Measurements from ENCODE around the gene CAPN5.

CAPN5 gene

DNA sequence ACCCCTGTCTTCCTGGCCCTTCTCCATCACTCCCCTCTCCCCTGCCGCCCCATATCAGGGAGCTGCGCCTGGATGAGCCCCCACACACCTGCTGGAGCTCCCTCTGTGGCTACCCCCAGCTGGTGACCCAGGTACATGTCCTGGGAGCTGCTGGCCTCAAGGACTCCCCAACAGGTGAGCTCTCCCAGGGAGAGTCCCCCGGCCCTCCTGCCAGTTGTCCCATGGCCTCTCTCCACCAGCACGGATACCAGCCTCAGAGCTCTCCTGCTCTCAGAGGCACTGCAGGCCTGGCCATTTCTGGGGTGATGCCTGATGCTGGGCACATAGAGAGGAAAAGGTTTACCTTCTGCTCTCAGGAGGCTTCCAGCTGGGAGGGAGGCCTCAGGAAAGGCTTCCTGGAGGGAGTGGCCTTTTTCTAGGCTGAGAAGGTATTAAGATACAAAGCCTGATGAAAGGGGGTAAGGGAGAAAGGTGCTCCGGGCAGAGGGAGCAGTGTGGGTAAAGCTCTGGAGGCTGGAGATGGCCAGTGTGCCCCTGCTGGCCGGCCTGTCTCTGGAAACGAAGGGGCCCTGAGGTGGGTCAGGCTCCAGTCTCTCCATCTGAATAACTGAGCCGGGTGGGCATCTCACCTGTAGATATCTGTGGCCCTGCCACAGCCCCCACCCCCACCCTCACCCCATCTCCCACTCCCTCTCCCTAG, 55.3 kb downstream of the CAPN5 start:
- FAIRE-seq = no peak

DNA sequence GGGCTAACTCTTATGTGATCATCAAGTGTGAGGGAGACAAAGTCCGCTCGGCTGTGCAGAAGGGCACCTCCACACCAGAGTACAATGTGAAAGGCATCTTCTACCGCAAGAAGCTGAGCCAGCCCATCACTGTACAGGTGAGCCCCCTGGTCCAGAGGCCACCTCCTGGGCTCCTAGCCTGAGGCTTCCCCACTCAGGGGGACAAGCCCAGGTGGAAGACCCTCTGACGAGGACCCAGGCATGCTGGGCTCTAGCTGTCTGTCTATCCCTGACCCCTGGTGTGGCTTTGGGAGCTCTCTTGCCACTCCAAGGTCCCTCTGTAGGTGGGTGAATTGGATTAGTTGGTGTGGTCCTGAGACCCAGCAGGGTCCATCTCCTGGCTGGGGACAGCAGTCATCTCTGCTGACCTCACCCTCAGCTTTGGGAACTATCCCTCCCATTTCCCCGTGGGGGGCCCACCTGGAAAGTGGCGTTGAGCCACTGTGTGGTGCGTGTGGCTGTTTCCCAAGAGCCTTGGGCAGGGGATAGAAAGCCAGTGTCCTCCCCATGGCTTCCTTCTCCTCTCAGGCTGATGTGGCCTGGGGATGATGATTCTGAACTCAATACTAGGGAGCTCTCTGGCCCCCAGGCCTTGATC, 55.9 kb downstream of the CAPN5 start:
- no peak for FAIRE-seq

DNA sequence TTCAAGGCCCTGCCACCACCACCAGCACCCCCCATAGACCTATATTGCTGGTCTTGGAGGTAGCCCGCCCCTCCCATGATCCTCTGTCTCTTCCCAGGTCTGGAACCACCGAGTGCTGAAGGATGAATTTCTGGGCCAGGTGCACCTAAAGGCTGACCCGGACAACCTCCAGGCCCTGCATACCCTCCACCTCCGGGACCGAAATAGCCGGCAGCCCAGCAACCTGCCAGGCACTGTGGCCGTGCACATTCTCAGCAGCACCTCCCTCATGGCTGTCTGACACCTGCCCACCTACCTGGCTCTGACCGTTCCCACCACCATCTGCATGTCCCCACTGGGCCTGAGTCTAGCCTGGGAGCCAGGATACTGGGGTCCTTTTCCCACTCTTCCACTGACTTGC, 56.8 kb downstream of the CAPN5 start:
- FAIRE-seq = no peak

DNA sequence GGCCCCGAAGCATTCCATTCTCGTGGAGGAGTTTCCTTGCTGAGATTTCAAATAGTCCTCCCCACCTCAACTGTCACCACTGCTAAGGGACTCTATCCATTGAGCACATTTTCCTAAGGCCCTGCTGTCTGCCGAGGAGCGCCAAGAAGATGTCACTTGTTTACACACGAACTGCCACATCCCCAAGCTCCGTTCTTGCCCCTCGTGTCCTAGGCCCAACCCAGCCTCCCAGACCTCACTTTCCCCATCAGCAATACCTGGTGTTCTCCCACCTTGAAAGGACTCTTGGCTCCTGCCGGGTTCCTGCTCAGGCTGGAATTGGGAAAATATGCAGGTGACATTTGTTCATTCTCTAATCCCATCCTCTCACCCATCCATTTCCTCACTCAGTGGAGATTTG, 57.3 kb downstream of the CAPN5 start:
- FAIRE-seq = no peak

DNA sequence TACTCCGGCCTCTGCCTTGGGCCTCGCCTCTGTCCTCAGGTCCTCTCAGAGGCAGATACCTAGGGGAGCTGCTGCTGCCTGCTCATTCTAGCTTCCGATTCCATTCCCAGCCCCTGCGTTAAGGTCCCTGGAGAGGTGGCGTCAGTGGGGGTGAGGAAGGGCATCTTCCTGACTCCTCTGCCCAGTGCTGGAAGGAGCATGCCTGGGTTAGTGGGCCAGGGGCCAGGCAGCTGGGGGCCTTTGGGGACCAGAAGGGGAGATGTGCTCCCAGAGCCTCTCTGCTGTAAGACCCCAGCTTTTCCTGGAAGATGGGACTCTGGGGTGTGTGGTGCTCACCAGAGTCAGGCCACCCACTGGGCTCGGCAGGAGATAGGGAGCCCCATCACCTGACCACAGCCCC, 57.7 kb downstream of the CAPN5 start:
- FAIRE-seq = no peak

DNA sequence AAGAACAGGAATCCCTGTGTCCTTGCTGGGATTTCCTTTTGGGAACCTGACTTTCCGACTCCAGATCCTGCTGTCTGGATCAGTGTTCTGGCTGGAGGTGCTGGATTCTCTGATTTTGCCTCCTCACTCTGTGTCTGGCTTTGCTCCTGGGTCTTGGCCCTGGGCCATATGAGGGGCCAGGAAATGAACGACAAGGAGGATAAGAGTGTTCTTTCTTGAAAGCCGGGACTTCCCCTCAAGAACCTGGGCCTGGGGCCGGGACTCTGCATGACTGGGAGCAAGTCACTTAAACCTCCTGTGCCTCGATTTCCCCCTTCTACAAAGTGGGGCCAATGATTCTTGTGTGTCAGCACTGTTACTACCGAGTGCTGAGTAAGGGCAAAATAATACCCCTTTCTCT, 58.4 kb downstream of the CAPN5 start:
- FAIRE-seq = no peak

DNA sequence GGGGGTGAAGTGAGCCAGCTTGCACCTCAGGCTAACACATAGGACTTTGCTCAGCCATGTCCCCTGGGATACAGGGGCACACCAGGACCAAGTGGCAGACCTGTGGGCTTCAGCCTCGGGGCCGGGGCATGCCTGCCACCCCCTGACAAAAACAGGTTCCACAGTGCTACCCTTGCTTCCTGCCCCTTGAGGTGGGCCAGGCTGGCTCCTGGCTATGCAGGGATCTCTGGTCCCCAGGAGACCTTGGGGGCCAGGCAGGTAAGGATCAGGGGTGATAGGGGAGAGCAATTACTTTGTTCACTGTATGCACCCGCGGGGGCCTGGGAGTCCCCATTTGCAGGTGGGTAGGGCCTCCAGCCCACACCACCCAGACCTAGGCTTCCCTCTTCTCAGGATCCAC, 58.9 kb downstream of the CAPN5 start:
- no peak for FAIRE-seq

DNA sequence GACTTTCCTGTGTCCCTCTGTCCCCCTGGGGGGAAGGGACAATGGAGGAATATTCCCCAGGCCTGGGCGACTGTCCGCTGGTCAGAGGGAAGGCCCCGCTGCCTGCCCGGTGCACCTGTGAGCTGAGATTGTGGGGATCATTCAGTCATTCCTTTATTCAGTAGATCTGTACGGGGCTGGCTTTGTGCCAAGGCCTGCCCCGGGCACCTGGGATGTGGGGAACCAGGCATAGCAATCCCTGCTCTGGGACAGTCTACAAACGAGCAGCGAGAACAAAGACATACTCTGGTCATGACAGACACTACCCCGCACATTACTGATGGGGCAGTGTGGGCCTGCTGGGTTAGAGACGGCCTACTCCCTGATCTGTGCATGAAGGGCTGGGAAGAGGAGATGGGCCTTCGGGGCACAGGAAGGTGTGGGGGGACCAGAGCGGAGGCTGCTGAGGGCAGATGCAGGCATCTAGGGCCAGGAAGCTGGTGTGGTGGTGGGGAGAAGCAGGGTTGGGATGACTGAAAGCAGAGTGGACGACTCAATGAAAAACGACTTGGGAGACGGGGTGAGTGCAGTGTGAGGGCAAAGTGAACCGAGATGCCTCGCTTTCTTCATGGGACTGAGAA, 59.5 kb downstream of the CAPN5 start:
- FAIRE-seq = no peak

DNA sequence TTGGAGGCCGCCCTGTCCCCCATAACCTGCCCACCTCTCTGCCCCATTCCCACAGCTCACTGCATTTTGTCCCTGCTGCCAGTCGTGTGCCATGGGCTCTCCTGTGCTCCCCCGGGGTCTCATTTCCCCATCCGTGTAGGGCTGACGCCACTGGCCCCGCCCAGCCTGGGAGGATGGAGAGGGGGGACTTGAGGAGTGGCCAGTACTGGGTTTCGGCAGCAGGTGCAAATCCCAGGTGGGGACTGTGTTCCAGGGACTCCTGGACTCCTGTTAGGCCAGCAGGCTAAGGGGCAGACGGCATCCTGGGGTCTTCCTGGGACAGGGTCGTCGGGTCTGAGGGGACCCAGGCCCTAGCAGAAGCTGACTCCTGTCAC, 60.1 kb downstream of the CAPN5 start:
- no peak for FAIRE-seq

DNA sequence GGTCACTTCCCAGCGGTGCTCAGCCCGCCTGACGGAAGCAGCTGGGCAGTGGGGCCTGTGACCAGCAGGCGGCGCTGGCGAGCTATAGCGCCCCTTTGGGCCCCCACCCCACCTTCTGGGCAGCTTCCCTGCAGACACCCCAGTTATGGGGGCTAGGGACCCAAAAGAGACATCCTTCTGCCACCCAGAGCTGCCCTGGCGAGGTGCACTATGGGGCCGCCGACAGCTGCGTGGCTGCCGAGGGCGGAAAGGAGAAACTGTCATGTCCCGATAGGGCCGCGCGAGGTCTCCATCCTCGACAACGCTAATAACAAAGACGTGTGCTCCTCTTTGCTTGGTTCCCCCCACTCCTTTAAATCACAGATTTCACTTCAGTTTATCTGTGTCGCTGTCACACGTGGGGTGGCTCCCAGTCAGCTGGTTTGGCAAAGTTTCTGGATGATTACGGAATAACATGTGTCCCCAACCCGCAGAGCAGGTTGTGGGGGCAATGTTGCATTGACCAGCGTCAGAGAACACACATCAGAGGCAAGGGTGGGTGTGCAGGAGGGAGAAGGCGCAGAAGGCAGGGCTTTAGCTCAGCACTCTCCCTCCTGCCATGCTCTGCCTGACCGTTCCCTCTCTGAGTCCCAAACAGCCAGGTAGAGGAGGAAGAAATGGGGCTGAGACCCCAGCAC, 60.6 kb downstream of the CAPN5 start:
- FAIRE-seq = no peak

DNA sequence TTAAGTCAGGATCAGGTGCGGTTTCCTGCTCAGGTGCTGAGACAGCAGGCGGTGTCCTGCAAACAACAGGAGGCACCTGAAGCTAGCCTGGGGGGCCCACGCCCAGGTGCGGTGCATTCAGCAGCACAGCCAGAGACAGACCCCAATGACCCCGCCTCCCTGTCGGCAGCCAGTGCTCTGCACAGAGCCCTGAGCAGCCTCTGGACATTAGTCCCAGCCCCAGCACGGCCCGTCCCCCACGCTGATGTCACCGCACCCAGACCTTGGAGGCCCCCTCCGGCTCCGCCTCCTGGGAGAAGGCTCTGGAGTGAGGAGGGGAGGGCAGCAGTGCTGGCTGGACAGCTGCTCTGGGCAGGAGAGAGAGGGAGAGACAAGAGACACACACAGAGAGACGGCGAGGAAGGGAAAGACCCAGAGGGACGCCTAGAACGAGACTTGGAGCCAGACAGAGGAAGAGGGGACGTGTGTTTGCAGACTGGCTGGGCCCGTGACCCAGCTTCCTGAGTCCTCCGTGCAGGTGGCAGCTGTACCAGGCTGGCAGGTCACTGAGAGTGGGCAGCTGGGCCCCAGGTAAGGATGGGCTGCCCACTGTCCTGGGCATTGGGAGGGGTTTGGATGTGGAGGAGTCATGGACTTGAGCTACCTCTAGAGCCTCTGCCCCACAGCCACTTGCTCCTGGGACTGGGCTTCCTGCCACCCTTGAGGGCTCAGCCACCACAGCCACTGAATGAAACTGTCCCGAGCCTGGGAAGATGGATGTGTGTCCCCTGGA, 61.3 kb downstream of the CAPN5 start, which contains the start of gene MYO7A:
TSS of gene MYO7A (plus strand) at position 327 of the 772 bp plus-strand sequence. CDS start 2,389 bp downstream, outside the sequence.
- no peak for FAIRE-seq

DNA sequence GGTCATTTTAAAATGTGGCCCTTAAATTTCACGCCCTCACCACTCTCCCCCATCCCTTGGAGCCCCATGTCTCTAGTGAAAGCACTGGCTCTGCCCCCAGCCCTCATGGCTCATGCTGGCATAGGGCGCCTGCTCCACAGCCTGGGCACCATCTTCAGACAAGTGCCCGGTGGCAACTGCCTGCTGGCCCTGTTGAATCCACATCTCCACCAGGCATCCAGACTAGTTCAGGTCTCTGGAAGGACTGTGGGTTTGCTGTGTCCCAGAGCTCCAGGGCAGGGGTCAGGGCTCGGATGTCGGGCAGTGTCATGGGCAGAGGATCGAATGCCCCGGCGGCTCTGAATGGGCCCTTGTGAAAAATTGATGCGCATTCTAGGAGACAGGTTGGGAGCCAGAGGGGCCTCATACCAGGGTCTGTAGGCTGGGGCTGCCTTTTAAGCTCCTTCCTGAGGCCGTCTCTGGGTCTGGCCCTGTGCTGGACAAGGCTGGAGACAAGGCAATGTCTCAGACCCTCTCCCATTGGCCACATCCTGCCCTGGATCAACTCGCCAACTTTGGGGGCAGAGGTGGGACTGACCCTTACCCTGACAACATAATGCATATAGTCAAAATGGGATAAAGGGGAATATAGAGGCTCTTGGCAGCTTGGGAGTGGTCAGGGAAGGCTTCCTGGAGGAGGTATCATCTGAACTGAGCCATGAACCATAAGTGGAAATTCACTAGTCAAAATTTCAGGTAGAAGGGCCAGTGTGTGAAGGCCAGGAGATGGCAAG, 62.5 kb downstream of the CAPN5 start:
- no peak for FAIRE-seq

DNA sequence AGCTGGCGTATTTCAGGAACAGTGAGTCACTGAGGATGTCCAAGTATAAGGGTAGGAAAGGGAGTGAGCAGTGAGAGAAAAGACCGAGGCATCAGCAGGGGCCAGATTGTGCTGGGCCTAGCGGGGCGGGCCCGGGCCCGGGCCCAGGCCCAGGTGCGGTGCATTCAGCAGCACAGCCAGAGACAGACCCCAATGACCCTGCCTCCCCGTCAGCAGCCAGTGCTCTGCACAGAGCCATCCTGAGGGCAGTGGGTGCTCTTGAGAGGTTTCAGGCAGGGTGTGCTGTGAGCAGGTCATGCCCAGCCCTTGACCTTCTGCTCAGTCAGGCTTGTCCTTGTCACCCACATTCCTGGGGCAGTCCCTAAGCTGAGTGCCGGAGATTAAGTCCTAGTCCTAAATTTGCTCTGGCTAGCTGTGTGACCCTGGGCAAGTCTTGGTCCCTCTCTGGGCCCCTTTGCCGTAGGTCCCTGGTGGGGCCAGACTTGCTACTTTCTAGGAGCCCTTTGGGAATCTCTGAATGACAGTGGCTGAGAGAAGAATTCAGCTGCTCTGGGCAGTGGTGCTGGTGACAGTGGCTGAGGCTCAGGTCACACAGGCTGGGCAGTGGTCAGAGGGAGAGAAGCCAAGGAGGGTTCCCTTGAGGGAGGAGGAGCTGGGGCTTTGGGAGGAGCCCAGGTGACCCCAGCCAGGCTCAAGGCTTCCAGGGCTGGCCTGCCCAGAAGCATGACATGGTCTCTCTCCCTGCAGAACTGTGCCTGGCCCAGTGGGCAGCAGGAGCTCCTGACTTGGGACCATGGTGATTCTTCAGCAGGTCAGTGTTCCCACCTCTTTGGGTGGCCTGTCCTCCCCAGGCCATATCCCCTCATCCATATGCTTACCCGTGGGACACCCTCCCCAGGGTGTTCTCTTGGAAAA, 63.3 kb downstream of the CAPN5 start:
- FAIRE-seq = no peak

DNA sequence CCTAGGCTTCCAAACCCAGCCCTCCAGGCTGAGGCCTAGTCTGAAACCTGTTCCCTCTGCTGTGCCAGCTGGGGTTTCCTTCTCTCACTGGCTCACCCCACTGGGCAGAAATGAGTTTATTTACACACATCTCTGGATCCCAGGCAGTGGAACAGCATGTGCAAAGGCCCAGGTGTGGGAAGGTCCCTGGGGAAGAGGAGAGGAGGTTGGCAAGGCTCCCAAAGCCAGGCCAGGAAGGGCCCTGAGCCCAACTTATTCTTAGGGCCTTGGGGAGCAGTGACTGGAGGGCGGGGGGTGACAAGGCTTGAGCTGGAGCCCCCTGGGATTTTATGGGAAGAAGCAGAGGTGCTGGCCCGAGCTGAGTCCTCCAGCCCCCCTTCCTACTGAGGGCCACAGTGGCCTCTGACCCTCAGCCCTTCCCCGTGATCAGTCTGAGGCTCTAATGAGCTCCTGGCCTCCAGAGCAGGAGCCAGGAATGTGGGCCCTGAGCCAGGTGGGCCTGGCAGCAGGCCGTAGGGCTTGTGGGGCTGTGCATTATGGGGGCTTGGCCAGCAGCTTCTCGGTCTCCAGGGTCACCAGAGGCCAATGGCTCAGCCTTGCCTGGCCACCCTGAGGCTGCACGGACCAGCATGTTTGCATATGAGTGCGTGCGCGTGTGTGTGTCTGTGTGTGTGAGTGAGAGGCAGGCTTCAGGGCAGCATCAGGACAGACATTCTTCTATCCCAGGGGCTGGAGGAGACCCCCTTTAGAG, 64.2 kb downstream of the CAPN5 start:
- FAIRE-seq = no peak

DNA sequence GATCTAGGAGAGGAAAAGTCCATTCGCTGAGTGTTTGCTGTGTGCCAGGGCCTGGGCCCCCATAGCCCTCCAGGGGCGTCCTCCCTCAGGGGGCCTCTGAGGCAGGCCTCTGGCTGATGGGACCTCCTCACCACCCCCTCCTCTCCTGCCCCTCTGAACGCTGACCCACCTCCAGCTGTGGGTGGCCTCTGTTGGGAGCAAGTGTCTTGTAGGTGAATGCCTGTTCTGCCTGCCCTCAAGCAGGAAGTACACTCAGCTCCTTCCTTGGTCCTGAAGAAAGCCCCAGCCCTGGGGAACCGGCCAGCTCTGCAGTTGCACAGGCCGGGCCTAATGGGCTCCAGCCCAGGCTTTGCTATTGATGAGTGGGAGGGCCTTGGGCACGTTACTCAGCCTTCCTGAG, 64.8 kb downstream of the CAPN5 start:
- no peak for FAIRE-seq

DNA sequence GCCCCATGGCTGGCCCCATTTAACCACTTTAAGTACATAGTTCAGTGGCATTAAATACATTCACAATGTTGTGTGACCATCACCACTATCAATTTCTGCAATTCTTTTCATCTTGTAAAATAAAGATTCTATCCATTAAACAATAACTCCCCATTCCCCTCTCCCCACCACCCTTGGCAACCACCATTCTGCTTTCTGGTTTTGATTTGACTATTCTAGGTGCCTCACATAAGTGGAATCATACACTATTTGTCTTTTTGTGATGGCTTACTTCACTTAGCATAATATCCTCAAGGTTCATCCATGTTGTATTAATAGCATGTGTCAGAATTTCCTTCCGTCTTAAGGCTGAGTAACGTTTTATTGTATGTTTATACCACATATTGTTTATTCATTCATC, 68.3 kb downstream of the CAPN5 start:
- FAIRE-seq = no peak

DNA sequence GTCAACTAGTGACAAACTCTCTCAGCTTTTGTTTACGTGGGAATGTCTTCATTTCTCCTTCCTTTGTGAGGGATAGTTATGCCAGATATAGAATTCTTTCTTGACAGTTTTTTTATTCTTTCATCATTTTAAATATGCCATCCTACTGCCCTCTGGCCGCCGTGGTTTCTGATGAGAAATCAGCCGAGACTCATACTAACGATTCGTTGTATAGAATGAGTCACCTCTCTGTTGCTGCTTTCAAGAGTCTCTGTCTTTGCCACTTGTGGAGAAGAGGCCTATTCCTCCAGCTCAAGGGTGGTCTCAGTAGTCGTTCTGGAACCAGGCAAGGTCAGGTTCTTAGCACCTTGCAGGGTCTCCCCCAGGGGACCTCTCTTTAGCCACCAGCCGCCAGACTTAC, 69.3 kb downstream of the CAPN5 start:
- FAIRE-seq = no peak

DNA sequence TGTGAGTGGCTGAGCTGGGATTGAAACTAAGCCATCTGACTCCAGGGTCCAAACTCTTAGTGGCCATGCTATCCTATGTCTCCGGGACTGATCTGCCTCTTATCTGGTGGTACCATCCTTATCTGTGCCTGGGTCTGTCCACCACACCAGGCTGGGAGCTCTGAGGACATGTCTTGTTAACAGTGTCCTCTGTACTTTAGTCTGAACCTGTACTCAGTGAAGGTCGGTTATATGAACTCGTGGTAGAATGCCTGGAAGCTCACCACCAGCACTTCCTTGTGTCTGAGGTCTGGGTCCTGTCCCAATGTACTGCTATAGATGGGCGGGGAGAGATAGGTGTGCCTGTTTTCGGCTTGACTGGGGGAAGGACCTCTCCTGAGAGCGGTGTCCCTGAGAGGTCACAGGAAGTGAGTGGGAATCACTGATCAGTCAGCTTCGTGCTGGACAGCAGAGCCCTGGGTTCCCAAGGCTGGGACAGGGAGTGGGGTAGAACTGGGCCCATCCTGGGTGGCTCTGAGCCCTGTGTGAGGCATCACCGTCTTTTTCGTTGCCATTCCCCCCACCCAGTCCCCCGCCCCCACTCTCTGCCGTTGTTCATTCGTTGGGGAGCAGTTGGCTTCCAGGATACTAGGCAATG, 70.1 kb downstream of the CAPN5 start:
- no peak for FAIRE-seq

DNA sequence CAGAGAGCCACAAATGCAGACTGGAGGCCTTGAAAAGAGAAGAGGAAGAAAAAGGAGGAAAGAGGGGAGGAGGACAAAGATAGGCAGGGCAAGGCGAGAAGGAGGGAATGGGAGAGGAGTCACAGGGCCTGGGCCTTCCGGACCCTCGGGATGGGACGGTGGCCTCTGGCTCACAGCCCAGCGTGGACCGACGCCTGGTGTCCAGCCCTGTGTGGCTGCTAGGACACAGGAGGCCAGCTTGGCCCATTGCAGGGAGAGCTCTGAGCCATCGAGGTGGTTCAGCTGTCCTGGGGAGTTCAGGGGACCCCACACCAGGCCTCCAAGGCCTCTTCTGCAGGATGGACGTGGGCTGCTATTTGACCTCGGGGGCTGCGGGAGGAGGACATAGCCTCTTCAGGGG, 70.7 kb downstream of the CAPN5 start:
- no peak for FAIRE-seq

DNA sequence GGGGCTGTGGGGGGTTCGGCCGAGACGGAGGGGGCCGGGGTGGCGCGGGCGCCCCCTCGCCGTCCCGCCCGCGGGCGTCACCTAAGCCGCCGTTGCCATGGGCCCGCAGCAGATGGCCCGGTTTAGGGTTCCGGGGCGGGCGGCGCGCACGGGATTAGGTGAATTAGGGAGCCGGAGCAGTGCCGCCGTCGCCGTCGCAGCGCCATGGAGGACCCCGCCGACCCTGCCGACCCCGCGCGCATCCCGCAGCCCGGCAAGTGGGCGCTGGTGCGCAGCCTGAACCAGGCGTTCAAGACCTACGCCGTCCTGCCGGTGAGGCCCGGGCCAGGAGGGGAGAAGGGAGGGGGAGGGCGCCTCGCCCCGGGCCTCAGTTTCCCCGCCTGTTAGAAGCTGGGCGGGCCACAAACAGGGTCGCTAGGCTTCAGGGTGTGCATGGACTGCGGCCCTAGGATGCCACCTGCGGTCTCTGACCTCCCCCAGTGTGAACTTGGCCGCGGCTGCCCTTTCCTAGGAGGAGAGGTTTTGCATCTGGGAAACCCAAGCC, 71.4 kb downstream of the CAPN5 start:
- no peak for FAIRE-seq

All from G401.6 (cell line).